ENCODE data around the gene FGF12.

The FGF12 gene

GRCh38 chr3:192275741-192276355, 451.5 kb downstream of the FGF12 start:
- H3K4me3 ChIP-seq (ENCODE audit: low read depth in 1 of 2, low read length in 2 of 2) = no peak overlapping the region
- H3K9me3 ChIP-seq (ENCODE audit: control insufficient read depth in 1 of 2, low read length in 2 of 2) = no peaks in the 10 kb centered on the region
- no peaks in the 10 kb centered on the region for H3K36me3 ChIP-seq (ENCODE audit: control insufficient read depth in 1 of 2, insufficient read depth in 2 of 2, low read length in 2 of 2)
- H3K27ac ChIP-seq (ENCODE audit: low read length) = no peak overlapping the region
- no peaks in the 10 kb centered on the region for H3K27me3 ChIP-seq (ENCODE audit: low read depth, low read length)
- no peaks in the 10 kb centered on the region for H3K4me1 ChIP-seq (ENCODE audit: control insufficient read depth in 1 of 2, insufficient read depth in 2 of 2, low read length in 2 of 2)

DNA sequence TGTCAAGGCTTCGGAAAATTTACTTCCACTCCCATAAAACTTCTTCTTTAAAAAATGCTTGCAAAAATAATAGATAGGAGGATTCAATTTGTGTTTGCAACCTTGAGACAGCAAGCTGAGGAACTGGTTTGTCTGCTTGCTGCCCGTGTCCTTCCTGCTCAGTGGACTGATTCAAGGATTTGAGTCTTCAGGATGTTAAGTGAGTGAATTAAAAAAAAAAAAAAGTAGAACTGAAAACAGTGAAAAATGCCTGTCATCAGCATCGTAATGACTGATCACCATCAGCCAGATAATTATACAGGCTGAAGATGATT, 453.7 kb downstream of the FGF12 start:
- H3K4me3 ChIP-seq (ENCODE audit: low read depth in 1 of 2, low read length in 2 of 2) = no peak overlapping the region
- no peaks in the 10 kb centered on the region for H3K36me3 ChIP-seq (ENCODE audit: control insufficient read depth in 1 of 2, insufficient read depth in 2 of 2, low read length in 2 of 2)
- H3K9me3 ChIP-seq (ENCODE audit: control insufficient read depth in 1 of 2, low read length in 2 of 2) = no peaks in the 10 kb centered on the region
- H3K27me3 ChIP-seq (ENCODE audit: low read depth, low read length) = no peaks in the 10 kb centered on the region
- no peaks in the 10 kb centered on the region for H3K4me1 ChIP-seq (ENCODE audit: control insufficient read depth in 1 of 2, insufficient read depth in 2 of 2, low read length in 2 of 2)
- H3K27ac ChIP-seq (ENCODE audit: low read length) = no peak overlapping the region

GRCh38 chr3:192273001-192273696, 454.2 kb downstream of the FGF12 start:
- no peak overlapping the region for H3K27ac ChIP-seq (ENCODE audit: low read length)
- H3K4me1 ChIP-seq (ENCODE audit: control insufficient read depth in 1 of 2, insufficient read depth in 2 of 2, low read length in 2 of 2) = no peaks in the 10 kb centered on the region
- no peaks in the 10 kb centered on the region for H3K27me3 ChIP-seq (ENCODE audit: low read depth, low read length)
- H3K9me3 ChIP-seq (ENCODE audit: control insufficient read depth in 1 of 2, low read length in 2 of 2) = peaks cover 0 to 4% of the 10 kb centered on the region in 2 donors
- no peaks in the 10 kb centered on the region for H3K36me3 ChIP-seq (ENCODE audit: control insufficient read depth in 1 of 2, insufficient read depth in 2 of 2, low read length in 2 of 2)
- H3K4me3 ChIP-seq (ENCODE audit: low read depth in 1 of 2, low read length in 2 of 2) = no peak overlapping the region

- Histone ChIP-seq H3K4me3 (ENCODE audit: low read depth in 1 of 2, low read length in 2 of 2) (no peak overlapping the region), H3K9me3 (ENCODE audit: control insufficient read depth in 1 of 2, low read length in 2 of 2) (no peaks in the 10 kb centered on the region), H3K4me1 (ENCODE audit: control insufficient read depth in 1 of 2, insufficient read depth in 2 of 2, low read length in 2 of 2) (no peaks in the 10 kb centered on the region), H3K36me3 (ENCODE audit: control insufficient read depth in 1 of 2, insufficient read depth in 2 of 2, low read length in 2 of 2) (no peaks in the 10 kb centered on the region), H3K27ac (ENCODE audit: low read length) (no peak overlapping the region), H3K27me3 (ENCODE audit: low read depth, low read length) (no peaks in the 10 kb centered on the region)
Measured at GRCh38 chr3:192262001-192262400, 465.3 kb downstream of the FGF12 start.

GRCh38 chr3:192261135-192261534, 466.2 kb downstream of the FGF12 start:
- Histone ChIP-seq H3K9me3 (ENCODE audit: control insufficient read depth in 1 of 2, low read length in 2 of 2) (no peaks in the 10 kb centered on the region), H3K27ac (ENCODE audit: low read length) (no peak overlapping the region), H3K36me3 (ENCODE audit: control insufficient read depth in 1 of 2, insufficient read depth in 2 of 2, low read length in 2 of 2) (no peaks in the 10 kb centered on the region), H3K4me1 (ENCODE audit: control insufficient read depth in 1 of 2, insufficient read depth in 2 of 2, low read length in 2 of 2) (no peaks in the 10 kb centered on the region), H3K27me3 (ENCODE audit: low read depth, low read length) (no peaks in the 10 kb centered on the region), H3K4me3 (ENCODE audit: low read depth in 1 of 2, low read length in 2 of 2) (no peak overlapping the region)

- H3K27ac ChIP-seq (ENCODE audit: low read length) = no peak overlapping the region
- no peaks in the 10 kb centered on the region for H3K4me1 ChIP-seq (ENCODE audit: control insufficient read depth in 1 of 2, insufficient read depth in 2 of 2, low read length in 2 of 2)
- no peaks in the 10 kb centered on the region for H3K36me3 ChIP-seq (ENCODE audit: control insufficient read depth in 1 of 2, insufficient read depth in 2 of 2, low read length in 2 of 2)
- H3K4me3 ChIP-seq (ENCODE audit: low read depth in 1 of 2, low read length in 2 of 2) = no peak overlapping the region
- H3K27me3 ChIP-seq (ENCODE audit: low read depth, low read length) = no peaks in the 10 kb centered on the region
- H3K9me3 ChIP-seq (ENCODE audit: control insufficient read depth in 1 of 2, low read length in 2 of 2) = no peaks in the 10 kb centered on the region
Measured at GRCh38 chr3:192260116-192261010, 467.0 kb downstream of the FGF12 start.

DNA sequence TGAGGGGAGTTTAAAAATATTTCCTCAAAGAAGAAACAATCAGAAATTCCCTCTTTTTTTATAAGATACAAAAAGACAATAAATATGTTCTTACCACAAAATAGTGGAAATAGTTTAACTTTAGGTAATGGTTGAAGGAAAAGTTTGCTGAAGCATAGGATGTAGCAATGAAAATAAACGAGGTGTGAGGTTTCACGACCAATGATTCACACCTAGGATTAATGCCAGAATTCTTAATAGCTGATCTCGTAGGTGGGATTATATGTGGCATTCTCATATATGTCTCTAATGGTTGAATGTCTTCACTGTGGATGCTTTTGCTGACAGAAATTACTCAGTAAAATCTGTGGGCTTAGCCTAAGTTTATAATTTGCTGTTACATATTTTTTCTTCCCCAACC, 467.7 kb downstream of the FGF12 start:
- Histone ChIP-seq H3K36me3 (ENCODE audit: control insufficient read depth in 1 of 2, insufficient read depth in 2 of 2, low read length in 2 of 2) (no peaks in the 10 kb centered on the region), H3K4me3 (ENCODE audit: low read depth in 1 of 2, low read length in 2 of 2) (no peak overlapping the region), H3K27me3 (ENCODE audit: low read depth, low read length) (no peaks in the 10 kb centered on the region), H3K27ac (ENCODE audit: low read length) (no peak overlapping the region), H3K4me1 (ENCODE audit: control insufficient read depth in 1 of 2, insufficient read depth in 2 of 2, low read length in 2 of 2) (no peaks in the 10 kb centered on the region), H3K9me3 (ENCODE audit: control insufficient read depth in 1 of 2, low read length in 2 of 2) (no peaks in the 10 kb centered on the region)

DNA sequence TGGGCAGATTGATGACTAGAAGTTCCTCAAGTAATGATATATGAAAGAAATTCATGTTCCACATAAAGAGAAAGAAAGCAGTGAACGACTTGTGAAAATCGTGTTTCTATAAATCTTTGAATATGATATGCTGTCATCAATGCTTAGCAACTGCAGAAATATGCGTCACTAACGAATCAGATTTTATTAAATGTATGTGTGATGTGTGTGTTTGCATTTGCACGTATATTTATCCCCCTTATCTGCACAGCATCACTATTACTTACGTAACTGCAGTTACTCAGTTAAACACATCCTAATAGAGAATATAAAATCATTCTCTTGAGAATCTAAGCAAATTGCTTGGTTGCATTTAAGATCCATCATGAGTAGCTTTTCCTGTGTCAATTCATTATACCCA, 468.6 kb downstream of the FGF12 start:
- H3K9me3 ChIP-seq (ENCODE audit: control insufficient read depth in 1 of 2, low read length in 2 of 2) = no peaks in the 10 kb centered on the region
- no peak overlapping the region for H3K4me3 ChIP-seq (ENCODE audit: low read depth in 1 of 2, low read length in 2 of 2)
- H3K27ac ChIP-seq (ENCODE audit: low read length) = no peak overlapping the region
- H3K27me3 ChIP-seq (ENCODE audit: low read depth, low read length) = no peaks in the 10 kb centered on the region
- no peaks in the 10 kb centered on the region for H3K4me1 ChIP-seq (ENCODE audit: control insufficient read depth in 1 of 2, insufficient read depth in 2 of 2, low read length in 2 of 2)
- no peaks in the 10 kb centered on the region for H3K36me3 ChIP-seq (ENCODE audit: control insufficient read depth in 1 of 2, insufficient read depth in 2 of 2, low read length in 2 of 2)

DNA sequence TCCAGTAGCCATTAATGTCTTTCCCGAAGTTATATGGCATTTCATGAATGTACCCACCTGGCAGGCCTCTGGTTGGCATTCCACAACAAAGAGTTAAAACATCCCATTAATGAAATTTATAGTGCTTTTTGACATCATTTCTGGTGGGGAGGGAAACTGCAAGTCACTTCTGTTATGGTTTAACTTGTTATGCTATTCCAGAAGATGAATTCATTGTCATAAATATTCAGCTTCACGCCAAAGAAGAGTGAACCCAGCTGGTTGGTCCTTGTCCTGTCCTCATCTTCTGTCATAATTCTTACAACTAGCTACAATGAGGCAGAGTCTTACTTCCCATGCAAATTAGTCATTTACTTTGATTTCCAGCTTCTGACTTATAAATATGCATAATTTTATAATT, 471.5 kb downstream of the FGF12 start:
- Histone ChIP-seq H3K27ac (ENCODE audit: low read length) (no peak overlapping the region), H3K36me3 (ENCODE audit: control insufficient read depth in 1 of 2, insufficient read depth in 2 of 2, low read length in 2 of 2) (no peaks in the 10 kb centered on the region), H3K27me3 (ENCODE audit: low read depth, low read length) (no peaks in the 10 kb centered on the region), H3K9me3 (ENCODE audit: control insufficient read depth in 1 of 2, low read length in 2 of 2) (no peaks in the 10 kb centered on the region), H3K4me3 (ENCODE audit: low read depth in 1 of 2, low read length in 2 of 2) (no peak overlapping the region), H3K4me1 (ENCODE audit: control insufficient read depth in 1 of 2, insufficient read depth in 2 of 2, low read length in 2 of 2) (no peaks in the 10 kb centered on the region)

- Histone ChIP-seq H3K27me3 (ENCODE audit: low read depth, low read length) (no peaks in the 10 kb centered on the region), H3K4me3 (ENCODE audit: low read depth in 1 of 2, low read length in 2 of 2) (no peak overlapping the region), H3K36me3 (ENCODE audit: control insufficient read depth in 1 of 2, insufficient read depth in 2 of 2, low read length in 2 of 2) (no peaks in the 10 kb centered on the region), H3K4me1 (ENCODE audit: control insufficient read depth in 1 of 2, insufficient read depth in 2 of 2, low read length in 2 of 2) (no peaks in the 10 kb centered on the region), H3K9me3 (ENCODE audit: control insufficient read depth in 1 of 2, low read length in 2 of 2) (no peaks in the 10 kb centered on the region), H3K27ac (ENCODE audit: low read length) (no peak overlapping the region)
Measured at GRCh38 chr3:192253138-192253887, 474.0 kb downstream of the FGF12 start.

- no peaks in the 10 kb centered on the region for H3K9me3 ChIP-seq (ENCODE audit: control insufficient read depth in 1 of 2, low read length in 2 of 2)
- no peak overlapping the region for H3K4me3 ChIP-seq (ENCODE audit: low read depth in 1 of 2, low read length in 2 of 2)
- no peak overlapping the region for H3K27ac ChIP-seq (ENCODE audit: low read length)
- no peaks in the 10 kb centered on the region for H3K4me1 ChIP-seq (ENCODE audit: control insufficient read depth in 1 of 2, insufficient read depth in 2 of 2, low read length in 2 of 2)
- H3K27me3 ChIP-seq (ENCODE audit: low read depth, low read length) = no peaks in the 10 kb centered on the region
- H3K36me3 ChIP-seq (ENCODE audit: control insufficient read depth in 1 of 2, insufficient read depth in 2 of 2, low read length in 2 of 2) = no peaks in the 10 kb centered on the region
Measured at GRCh38 chr3:192249516-192249915, 477.8 kb downstream of the FGF12 start.

All from muscle layer of duodenum (tissue), 2 donors.